ENCODE measurements around the gene NUP50.
A peak's percentile ranks its signal among the peaks of the same experiment; 100 is the strongest.

NUP50 gene

DNA sequence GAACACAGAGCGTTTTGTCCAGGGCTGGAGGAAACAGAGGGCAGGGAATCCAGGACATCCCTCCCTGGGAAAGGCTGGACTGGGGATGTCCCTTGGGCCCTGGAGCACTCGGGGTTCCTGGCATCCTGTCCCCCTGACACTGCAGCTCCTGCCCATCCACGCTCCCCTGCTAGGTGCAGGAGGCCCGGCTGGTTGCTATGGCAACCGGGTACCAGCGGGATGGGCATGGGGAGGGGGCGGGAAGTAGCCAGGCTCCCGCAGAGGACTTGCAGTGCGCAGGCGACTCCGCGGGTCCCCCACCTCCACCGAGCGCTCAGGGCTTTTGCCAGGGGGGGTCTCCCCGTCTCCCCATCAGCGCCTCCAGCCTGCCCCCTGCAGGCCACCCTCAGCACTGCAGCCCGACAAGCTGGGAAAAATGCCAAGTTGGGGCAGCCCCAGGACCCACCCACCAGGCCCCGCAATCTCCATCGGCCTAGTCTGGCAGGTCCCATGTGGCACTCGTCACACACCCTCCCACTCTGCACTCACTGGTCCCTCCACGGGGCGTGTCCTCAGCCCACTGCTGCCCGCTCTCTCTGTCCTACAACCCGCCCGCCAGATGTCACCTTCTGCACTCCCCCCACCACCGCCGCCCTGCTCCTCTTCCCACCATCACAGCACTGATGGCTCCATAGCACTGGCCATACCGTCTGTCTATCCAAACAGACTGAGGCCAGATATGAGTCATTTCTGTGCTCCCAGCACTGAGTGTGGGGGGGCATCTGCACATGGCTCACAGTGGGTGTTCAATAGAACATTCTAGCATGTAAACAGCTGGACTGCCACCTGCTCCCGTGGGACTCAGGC lies 45.5 kb downstream of the NUP50 start:
- DNase-seq (ENCODE audit: low read depth), result peak; percentile 34

DNA sequence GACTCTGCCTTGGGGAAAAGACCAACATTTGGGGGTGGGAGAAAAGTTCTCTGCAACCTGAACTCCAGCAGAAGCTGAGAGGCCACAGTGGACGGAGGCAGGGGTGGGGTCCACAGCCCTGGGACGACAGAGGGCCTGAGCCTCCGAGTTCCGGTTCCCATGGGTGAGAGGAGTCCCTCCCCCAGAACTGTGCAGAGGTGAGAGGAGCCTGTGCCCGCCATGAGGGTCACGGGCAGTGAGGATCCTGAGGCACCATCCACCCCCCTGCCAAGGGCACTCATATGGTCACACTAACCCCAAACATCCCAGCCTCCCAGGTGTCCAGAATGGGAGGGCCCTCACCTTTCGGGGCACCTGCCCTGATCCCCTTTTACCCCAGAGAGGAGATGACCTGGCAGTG lies 46.4 kb downstream of the NUP50 start:
- no peak for DNase-seq (ENCODE audit: low read depth)

DNA sequence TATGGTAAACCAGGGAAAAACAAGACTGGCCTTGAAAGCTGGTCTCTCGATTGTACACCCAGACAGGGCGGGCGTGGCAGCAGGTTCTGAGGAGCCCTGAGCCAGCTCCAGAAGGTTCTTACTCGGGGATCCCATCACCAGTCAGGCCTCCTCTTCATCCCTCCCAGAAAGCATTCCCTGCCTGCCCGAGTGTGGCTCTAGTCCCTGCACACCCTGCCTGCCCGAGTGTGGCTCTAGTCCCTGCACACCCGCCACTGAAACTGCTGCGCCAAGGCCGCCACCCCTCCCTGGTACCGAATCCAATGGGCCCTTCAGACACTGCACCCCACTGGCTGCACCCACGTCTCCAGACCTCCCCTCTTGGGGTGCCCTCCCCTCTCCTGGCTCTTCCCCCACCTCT lies 46.9 kb downstream of the NUP50 start:
- DNase-seq (ENCODE audit: low read depth), result no peak

DNA sequence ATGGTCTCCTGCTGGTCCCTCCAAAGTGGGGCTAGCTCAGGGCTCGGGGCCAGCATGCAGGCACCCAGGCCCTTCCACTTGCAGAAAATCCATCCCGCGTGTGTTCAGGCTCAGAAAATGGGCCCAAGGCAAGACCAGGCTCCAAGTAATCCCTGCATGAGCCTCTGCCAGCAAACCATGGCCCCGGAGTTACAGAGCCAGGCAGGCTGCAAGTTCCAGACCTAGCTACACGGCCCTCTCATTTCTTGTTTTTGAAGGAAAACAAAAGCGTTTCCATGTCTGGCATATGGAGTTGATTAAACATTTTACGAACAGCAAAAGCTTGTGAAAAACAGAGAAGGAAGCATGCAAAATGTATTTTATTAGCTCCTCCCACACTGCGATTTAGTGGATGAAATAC lies 47.3 kb downstream of the NUP50 start:
- DNase-seq (ENCODE audit: low read depth), result no peak

DNA sequence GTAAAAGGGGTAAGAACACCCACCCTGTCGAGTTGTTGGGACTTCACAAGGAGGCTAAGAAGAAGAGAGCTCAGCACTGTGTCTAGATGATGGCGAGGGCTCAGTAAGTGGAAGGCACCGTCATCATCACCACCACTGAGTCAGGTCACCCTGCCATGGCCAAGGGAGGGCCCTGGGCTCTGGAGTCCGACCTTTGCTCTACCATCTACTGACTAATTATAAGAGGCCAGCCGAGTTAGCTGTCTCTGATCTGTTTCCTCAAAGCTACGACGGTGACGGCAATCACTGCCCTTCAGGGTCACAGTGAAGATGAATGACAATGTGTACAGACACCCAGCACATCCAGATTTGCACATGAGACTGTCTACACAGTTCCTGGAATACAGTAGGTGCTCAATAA lies 47.7 kb downstream of the NUP50 start:
- no peak for DNase-seq (ENCODE audit: low read depth)

DNA sequence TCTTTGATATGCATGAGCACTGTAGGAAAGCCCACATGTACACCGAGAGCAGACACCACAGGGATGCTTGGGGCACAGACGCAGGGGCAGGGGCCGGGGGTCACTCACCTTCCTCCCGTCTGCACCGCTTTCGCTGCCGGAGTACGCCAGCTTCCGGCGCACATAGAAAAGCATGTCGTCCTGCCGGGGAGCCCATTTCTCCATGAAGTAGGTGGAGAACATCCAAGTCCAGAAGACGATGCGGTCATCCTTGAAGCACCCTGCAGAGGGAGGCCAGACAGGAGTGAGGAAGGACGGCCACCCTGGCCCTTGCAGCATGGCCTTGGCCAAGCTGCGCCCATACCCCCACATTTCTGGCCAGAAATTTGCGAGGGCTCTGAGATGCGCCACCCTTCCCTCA lies 48.1 kb downstream of the NUP50 start:
- peak; percentile 14 for DNase-seq (ENCODE audit: low read depth)

DNA sequence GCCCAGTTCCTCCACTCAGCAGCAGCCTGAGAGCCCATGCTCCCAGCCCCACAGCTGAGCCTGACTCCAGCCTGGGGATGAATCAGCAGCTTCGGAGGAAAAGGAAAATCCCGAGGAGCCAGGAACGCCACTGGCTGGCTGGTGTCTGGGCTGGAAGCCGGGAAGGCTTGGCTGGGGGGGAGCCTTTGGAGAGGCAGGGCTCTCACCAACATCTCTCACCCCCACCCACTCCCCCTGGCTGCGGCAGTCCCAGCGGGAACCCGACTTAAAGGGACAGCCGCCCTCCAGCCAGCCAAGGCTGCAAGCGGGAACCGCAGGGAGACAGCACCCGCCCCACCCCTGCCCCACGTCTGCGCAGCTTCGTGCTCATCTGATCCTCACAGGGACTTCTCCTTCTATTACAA lies 48.6 kb downstream of the NUP50 start:
- peak; percentile 61 for DNase-seq (ENCODE audit: low read depth)

DNA sequence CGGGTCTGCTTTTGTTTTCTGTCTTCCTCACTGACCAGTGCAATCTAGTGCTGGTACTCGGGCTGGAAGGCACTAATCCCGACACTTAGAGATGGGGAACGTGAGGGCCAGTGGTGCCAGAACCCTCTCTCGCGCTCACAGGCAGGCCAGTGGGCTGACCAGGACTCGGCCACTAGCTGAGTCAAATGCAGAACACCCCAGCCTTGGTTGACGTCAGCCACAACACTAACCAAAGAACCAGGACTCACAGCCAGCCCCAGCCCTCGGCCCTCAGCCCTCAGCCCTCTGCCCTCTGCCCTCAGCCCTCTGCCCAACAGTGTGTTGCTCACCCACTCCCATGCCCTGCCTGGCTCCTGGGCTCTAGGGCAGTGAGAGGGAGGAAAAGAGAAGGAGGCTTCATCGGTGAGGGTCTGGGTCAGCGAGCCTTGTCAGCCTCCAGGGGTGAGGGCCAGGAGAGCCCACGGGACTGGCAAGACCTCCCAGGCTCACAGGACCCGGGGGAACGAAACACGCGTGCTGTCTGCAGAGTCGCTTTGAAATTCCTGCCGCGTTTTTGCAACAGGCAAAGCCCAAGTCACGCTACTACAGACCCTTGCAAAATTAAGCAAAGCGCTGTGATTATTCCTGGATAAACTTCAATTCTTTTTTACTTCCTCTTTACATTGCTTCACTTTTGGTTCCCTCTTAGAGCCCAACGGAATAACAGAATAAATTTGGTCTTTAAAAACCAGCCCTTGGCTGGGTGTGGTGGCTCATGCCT lies 49.4 kb downstream of the NUP50 start:
- no peak for DNase-seq (ENCODE audit: low read depth)

DNA sequence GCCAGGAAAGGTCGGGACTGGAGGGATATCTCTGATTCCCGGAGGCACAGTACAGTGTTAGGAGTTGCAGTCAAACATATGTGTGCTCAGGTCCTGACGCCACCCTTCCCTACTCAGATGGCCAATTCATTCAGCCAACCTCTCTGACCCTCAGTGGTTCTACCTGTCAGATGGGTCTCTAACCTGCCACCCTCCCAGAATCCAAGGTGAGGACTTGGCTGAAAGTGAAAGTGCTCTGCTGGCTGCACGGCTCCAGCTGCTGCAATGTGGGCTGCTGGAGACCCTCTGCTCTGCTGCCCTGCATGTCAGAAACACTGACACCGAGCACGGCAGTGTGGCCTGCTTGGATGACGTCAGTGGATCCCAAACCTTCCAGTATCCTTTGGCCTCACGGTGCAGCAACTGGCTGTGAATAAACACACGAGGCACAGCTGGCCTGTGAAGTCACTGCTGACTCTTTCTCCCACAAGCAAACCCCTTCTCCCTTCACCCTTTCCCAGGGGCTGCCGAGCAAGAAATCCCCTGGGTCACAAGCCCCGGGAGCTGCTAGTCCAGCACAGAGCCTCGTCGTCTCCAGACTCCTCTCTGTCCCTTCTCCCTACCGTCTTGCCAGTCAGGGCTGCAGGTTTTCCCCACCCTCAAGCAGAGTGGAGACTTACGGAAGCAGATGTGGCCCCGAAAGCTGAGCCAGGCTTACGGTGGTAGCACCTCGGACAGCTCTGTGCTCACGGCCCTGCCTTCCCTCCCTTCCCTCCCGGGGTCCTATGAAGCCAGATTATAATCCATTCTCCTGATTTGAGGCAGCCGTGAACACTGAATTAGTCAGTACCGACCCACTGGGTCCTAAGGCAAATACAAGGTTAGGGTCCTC lies 52.6 kb downstream of the NUP50 start:
- DNase-seq (ENCODE audit: low read depth), result no peak

DNA sequence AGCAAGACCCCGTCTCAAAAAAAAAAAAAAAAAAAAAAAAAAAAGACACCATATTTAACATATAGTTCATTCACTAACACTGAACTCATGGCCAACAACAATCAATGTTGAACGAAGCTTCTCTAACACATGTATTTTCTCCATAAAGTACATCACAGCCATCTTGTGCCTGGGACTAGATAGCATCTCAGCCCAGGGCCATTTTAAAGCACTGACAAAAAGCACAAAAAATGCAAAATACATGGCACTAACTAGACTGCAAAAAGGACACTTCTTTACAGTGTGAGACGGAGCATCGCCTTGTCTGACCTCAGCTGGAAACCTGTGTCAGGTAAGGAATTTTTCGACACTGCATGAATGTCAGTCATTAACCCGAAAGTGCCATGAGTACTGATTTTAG lies 53.6 kb downstream of the NUP50 start:
- no peak for DNase-seq (ENCODE audit: low read depth)

DNA sequence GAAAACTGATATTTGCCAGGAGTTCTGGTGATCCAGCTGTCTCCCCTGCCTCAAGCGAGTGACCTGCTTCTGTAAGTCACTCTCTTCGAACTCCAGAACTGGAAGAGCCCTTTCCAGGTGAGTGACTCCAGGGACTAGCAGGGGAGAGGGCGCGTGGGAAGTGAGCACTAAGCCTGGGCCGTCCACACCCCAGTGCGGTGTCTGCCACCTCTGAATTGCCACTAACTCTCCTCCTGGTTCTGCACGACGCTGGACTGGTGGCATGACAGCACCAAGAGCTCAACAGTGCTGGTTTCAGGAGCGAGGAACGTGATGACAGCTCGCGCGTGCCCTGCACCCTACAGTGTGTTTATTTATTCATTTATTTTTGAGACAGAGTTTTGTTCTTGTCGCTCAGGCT lies 54.1 kb downstream of the NUP50 start:
- no peak for DNase-seq (ENCODE audit: low read depth)

DNA sequence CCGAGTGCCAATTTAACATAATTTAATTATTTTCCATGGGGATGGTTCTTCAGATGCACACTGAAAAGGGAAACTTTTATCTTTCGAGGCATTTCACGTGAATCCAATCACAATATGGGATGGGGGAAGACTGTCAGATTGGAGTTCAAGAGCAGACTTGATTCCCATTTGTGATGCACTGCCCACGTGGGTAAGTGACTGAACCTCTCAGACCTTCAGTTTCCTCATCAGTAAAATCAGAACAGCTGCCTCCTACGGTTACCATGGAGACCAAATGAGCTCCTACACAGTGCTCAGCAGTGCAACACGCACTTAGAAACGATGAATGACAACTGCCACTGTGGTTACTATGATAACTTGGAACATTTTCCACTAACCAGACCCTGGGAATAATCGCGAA lies 55.3 kb downstream of the NUP50 start:
- peak; percentile 43 for DNase-seq (ENCODE audit: low read depth)

DNA sequence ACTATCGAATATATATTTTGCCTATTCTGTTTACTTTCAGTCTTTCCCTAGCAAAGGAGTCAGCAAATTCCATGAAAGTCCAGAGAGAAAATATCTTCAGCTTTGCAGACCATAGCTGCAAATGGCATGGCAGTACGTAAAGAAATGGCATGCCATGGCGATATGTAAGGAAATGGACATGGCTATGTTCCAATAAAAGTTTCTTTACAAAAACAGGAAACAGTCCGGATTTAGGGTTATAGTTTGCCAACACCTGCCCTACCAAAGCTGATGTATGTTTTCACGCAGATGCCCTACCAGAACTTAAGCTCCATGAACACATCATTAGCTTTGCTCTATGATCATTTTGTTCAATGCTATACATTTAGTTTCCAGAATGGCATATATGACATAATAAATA lies 57.5 kb downstream of the NUP50 start:
- DNase-seq (ENCODE audit: low read depth), result no peak

DNA sequence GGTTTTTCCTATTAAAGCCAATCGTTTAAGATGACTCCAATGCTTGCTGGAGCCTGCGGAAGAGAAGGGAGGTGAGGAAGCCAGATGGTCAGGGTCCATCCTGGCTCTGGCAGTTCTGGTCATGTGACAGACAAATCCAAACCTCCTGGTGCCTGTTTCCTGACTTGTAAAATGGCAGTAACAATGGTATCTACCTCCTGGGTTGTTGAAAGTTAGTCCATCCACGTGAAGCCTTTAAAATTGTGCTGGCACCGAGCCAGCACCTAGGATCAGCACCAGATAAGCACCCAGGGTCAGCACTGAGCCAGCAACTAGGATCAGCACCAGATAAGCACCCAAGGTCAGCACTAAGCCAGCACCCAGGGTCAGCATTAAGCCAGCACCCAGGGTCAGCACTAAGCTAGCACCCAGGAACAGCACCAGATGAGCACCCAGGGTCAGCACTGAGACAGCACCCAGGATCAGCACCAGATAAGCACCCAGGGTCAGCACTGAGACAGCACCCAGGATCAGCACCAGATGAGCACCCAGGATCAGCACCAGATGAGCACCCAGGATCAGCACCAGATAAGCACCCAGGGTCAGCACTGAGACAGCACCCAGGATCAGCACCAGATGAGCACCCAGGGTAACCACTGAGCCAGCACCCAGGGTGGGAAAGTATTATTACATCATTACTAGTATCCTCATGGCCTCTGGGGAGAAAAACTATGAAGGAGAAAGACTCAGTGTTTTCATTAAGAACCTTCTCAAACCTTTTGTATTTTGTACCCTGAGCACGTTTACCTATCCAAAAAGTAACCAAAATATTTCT lies 59.8 kb downstream of the NUP50 start:
- no peak for DNase-seq (ENCODE audit: low read depth)

DNA sequence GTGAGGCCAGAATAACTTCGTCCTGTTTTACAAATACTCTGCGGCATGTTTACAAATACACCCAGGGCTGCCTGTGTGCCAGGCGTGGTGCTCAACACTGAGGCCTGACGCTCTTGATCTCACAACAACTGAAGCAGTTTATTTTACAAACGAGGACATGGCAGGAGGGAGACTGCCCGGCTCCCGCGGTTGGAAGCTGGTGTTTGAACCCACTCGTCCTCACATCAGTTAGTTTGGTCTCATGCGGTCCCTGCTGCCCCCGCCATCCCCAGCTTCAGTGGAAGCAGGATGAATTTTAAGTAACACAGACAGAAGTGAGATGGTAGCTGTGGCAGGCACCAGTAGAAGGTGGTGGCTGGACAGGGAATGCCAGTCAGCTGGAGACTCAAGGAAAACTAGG lies 60.6 kb downstream of the NUP50 start:
- DNase-seq (ENCODE audit: low read depth), result no peak

DNA sequence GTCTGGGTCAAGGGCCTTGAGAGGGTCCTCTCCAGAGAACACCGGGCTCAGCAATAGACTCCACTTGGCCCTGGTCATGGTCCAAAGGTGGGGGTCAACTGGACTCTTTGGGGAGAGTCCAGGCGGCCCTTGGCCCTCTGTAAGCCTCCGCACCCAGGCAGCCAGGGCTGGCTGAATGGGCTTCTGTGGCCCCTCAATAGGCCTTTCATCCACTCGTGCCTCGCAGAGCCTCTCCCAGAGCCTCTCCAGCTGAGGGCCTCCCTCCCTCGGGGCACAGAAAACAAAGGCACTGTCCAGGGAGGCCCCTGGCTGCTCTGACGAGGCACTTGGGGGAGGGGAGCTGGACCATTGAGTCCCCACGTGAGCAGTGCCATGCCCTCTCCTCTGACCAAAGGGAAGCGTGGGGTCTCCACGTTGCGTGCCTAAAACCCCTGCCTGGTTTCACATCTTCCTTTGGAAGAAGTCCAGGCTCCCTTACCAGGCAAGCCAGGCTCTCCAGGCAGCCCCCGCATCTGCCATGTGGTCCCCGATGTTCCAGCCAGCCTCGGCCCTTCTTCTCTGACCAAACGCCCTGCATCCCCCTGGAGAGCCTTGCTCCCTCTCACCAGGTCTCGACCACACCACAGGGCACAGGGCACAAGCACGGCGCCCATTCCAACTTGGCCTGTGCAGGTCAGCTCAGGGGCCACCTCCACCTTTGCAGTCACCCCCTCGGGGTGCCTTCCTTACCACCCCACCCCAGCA lies 61.4 kb downstream of the NUP50 start:
- no peak for DNase-seq (ENCODE audit: low read depth)

DNA sequence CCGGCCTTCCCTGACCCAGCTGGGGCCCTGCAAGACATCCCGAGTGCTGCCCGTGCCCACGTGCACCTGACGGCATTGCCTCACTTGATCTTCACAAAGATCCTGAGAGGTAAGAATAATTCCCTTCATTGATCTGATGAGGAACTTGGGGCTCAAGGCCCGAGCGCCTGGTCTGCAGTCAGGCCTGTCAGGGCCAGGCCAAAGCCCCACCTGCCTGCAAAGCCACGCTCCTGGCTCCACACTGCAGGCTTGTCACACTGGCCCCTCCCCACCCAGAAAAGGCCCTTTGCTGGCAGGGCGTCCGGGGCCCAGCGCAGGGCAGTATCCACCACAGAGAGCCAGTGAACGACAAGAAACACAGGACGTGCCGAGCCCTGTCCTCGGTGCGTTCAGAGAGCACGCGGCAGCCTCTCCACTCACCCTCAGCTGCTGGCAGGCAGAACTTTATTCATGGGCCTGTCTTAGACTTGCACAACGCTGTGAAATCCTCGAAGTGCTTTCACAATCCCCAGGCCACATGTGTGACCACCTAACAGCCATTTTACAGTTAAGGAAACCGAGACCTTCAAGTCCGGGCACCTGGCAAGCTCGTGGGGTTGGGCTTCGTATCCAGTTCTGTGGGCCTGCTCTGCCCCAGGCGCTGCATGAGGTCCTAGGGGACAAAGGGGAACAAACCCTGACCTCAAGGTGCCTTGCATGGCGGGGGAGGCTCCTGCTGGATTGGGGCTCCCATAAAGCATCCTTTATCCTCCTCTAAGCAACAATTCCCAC lies 62.2 kb downstream of the NUP50 start:
- DNase-seq (ENCODE audit: low read depth), result no peak

DNA sequence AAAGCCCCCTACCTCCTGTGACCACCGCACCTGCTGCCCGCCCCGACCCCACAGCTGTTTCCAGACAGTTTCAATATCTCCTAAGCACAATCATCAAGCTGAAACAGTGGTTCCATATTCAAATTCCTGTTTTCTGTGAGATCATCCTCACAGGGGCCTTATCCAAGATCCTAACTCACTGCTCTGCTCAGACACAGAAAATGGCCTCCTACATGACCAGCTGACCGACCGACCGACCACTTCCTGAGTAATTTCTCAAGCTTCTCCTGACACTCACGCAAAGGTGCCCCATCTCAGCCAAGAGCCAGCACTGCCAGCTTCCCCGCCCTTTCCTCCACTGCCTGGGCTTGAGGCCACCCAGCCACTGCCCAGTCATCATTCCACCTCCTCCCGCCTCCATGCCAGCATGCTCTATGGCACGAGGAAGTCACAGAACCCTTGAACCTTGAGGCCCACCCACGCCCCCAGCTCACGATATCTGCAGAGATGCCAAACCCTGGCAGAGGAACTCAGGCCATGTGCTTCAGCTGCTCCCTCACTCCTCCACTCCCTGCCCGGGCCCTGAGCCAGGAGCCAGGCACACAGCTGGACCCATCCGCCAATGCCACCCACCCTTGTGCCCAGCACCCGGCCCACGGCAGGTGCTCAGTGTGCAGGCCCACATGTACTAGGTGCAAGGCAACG lies 62.9 kb downstream of the NUP50 start:
- DNase-seq (ENCODE audit: low read depth), result no peak

DNA sequence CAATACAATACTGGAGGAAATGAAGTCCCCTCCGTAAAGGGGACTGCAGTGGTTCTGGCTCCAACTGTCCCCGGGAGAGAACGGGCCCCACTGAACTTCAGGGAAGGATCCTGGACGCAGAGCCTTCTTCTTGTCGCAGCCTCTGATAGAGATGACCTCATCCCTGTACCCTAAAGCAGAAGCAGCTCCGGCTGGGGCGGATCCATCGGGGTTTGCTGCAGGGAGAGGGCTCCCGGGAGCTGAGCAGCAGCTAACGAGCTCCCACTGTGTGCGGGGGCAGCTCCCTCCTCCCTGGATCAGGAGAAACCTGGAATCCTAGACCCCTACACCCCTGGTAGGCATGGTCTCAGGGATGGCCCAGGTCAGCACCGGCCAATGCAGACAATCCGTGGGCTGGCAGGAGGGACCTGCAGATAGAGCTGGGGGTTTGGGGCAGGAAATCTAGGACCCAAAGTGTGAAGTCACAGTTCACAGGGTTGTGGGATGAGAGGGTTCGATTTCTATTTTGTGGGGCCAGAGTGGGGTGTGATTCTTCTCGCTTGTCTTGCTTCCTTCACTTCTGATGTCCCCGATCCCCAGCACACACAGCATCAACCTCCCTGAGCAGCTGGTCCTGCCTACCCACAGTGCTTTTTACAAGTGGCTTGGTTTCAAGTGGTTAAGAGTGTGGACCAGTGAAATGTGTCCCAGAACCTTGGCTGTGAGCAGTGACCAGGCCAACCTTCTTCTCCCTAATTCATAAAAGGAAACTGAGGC lies 64.1 kb downstream of the NUP50 start:
- DNase-seq (ENCODE audit: low read depth), result no peak

Data from HS-5 (cell line).